Common myeloid progenitor, CD34-positive (primary cell): ENCODE results near the gene TWIST2.

Source experiments
- CTCF ChIA-PET: fragments of 350-600 bp; sonication (Branson Sonifier 250); formaldehyde crosslinking; loops from one replicate; lab custom pipeline; 2021; ENCODE audit warnings: antibody characterized with exemption; lab: Charles Lee
- POLR2A ChIA-PET: fragments of 350-600 bp; sonication (Branson Sonifier 250); formaldehyde crosslinking; loops from one replicate; lab custom pipeline; 2021; ENCODE audit warnings: antibody characterized with exemption; lab: Charles Lee
- DNase-seq, 3 donors: peaks; one replicate each; pipeline versions ENCODE4 v3.0.0 to v3.0.0-alpha.2; 2013
- H3K27ac ChIP-seq, 2 experiments: 1 replicate in 1 of 2; 2 replicates in 1 of 2; pipeline ENCODE4 v1.7.0; 2013; ENCODE audit warnings: inconsistent platforms in 2 of 2, low read length in 2 of 2, mild to moderate bottlenecking in 2 of 2, low read depth in 1 of 2, moderate library complexity in 1 of 2; ENCODE audit not compliant: severe bottlenecking in 2 of 2, insufficient read depth in 1 of 2, poor library complexity in 1 of 2
- H3K27me3 ChIP-seq, 5 experiments: replicated peaks in 2 of 5; 1 replicate in 3 of 5; 2 replicates in 2 of 5; pipeline versions ENCODE4 v1.6.1 to v1.7.0; 2013; ENCODE audit warnings: low read length in 4 of 5, mild to moderate bottlenecking in 2 of 5, moderate library complexity in 2 of 5, inconsistent platforms in 1 of 5; ENCODE audit not compliant: insufficient read depth in 5 of 5, control insufficient read depth in 4 of 5
- H3K36me3 ChIP-seq, 4 experiments: 1 replicate in 2 of 4; 2 replicates in 2 of 4; pipeline versions ENCODE4 v1.6.1 to v1.7.0; 2013; ENCODE audit warnings: low read length in 3 of 4, control low read depth in 1 of 4, mild to moderate bottlenecking in 1 of 4; ENCODE audit not compliant: control insufficient read depth in 4 of 4, insufficient read depth in 4 of 4
- H3K4me1 ChIP-seq, 4 experiments: 1 replicate in 3 of 4; 2 replicates in 1 of 4; pipeline versions ENCODE4 v1.6.1 to v1.7.1; 2013; ENCODE audit warnings: low read length in 3 of 4, mild to moderate bottlenecking in 3 of 4, control low read depth in 1 of 4, inconsistent platforms in 1 of 4, moderate library complexity in 1 of 4; ENCODE audit not compliant: control insufficient read depth in 4 of 4, insufficient read depth in 4 of 4; ENCODE audit errors: control extremely low read depth in 1 of 4
- H3K4me3 ChIP-seq, 7 experiments: 1 replicate in 4 of 7; 2 replicates in 3 of 7; pipeline versions ENCODE4 v1.5.1 to v1.7.0; 2013; ENCODE audit warnings: mild to moderate bottlenecking in 7 of 7, low read length in 6 of 7, moderate library complexity in 6 of 7, inconsistent platforms in 2 of 7, low read depth in 2 of 7, control low read depth in 1 of 7; ENCODE audit not compliant: insufficient read depth in 4 of 7, control insufficient read depth in 1 of 7; ENCODE audit errors: extremely low read depth in 1 of 7
- H3K9me3 ChIP-seq, 5 experiments: 1 replicate in 4 of 5; 2 replicates in 1 of 5; pipeline versions ENCODE4 v1.6.1 to v1.7.1; 2013; ENCODE audit warnings: low read length in 4 of 5, mild to moderate bottlenecking in 2 of 5, inconsistent platforms in 1 of 5, low read depth in 1 of 5, moderate library complexity in 1 of 5; ENCODE audit not compliant: control insufficient read depth in 4 of 5, insufficient read depth in 2 of 5; ENCODE audit errors: control extremely low read depth in 1 of 5
- WGBS: methylation state at CpG from one replicate; pipeline ENCODE4 v1.1.5; 2013; ENCODE audit not compliant: insufficient coverage; 5-methylcytosine and 5-hydroxymethylcytosine counted together

The TWIST2 gene

DNA sequence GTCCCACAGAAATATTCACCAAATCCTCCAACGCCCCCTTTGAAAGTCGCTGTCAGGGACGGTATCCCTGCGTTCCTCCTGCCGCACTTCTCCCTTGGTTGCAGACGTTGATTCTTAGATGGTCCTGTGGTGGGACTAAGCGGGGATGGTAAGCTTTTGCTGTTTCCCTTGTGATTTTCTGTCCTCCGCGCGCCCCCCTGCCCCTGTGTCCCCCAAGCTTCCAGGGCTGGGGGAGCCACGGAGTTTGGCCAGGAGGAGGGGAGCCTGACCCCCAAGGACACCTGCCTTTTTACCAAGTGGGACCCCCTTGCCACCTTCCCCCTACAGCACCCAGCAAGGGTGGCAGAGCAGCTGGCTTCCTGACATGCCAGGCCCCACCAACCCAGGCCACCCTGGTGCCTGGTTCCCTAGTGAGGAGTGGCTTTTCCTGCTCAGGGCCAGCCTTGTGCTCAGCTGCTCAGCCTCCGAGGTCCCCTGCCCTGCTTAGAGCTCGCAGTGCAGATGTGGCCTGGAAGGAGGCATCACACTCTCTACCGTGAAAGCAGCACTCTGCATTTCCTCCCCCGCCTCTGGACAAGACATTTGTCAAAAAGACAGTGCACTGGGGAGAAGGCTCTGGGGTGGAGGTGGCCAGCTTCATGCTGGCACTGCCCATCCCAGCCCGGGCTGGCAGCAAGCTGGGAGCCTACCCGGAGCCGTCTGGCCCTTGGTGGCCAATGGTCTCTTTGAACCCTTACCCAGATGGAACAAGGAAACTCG is 49.4 kb downstream of the TWIST2 start:
- WGBS, result 84% methylated on average over 16 of the region's 19 CpGs
- H3K27ac ChIP-seq, result no peak overlapping the region
- no peak for DNase-seq
- peaks cover 0 to 63% (median 4%) of the 10 kb centered on the region in 5 experiments for H3K27me3 ChIP-seq
- H3K36me3 ChIP-seq, result no peaks in the 10 kb centered on the region
- no peak overlapping the region for H3K4me3 ChIP-seq
- H3K4me1 ChIP-seq, result no peaks in the 10 kb centered on the region
- H3K9me3 ChIP-seq, result no peaks in the 10 kb centered on the region
- ChIA-PET CTCF (no interaction called here), POLR2A (no interaction called here)

DNA sequence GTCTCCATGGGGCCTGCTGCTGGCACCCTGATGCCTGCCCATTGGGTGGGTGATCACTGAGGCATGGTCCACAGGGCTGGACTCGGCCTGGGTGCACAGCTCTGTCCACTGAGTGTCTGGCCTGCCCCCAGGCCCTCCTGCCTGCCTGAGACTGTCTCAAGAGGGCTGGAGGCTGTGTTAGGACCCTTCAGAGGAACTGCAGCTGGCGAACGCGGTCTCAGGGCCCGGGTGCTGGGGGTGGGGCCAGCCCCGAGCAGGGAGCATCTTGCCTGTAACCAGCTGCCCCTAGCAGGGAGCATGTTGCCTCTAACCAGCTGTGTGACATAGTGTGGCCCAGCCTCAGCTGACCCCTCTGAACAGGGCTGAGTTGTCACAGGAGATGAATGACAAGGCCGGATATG is 50.0 kb downstream of the TWIST2 start:
- WGBS, result 86% methylated on average over 6 of the region's 7 CpGs
- POLR2A ChIA-PET, result no interaction called here
- no peak for DNase-seq
- no peaks in the 10 kb centered on the region for H3K9me3 ChIP-seq
- no peaks in the 10 kb centered on the region for H3K36me3 ChIP-seq
- CTCF ChIA-PET, result no interaction called here
- H3K27me3 ChIP-seq, result peaks cover 0 to 63% (median 4%) of the 10 kb centered on the region in 5 experiments
- no peak overlapping the region for H3K27ac ChIP-seq
- H3K4me3 ChIP-seq, result no peak overlapping the region
- H3K4me1 ChIP-seq, result no peaks in the 10 kb centered on the region

GRCh38 chr2:238898534-238899281 is 50.8 kb downstream of the TWIST2 start:
- ChIA-PET POLR2A (no interaction called here), CTCF (no interaction called here)
- no peaks in the 10 kb centered on the region for H3K4me1 ChIP-seq
- H3K4me3 ChIP-seq, result no peak overlapping the region
- no peak for DNase-seq
- peaks cover 0 to 63% (median 4%) of the 10 kb centered on the region in 5 experiments for H3K27me3 ChIP-seq
- no peaks in the 10 kb centered on the region for H3K9me3 ChIP-seq
- H3K36me3 ChIP-seq, result no peaks in the 10 kb centered on the region
- H3K27ac ChIP-seq, result no peak overlapping the region
- WGBS, result 94% methylated on average over 18 of the region's 22 CpGs

GRCh38 chr2:238899386-238899785 is 51.5 kb downstream of the TWIST2 start:
- Histone ChIP-seq H3K27ac (no peak overlapping the region), H3K4me1 (no peaks in the 10 kb centered on the region), H3K9me3 (no peaks in the 10 kb centered on the region), H3K36me3 (no peaks in the 10 kb centered on the region), H3K27me3 (peaks cover 0 to 57% (median 4%) of the 10 kb centered on the region in 5 experiments), H3K4me3 (no peak overlapping the region)
- 92% methylated on average over 5 of the region's 7 CpGs for WGBS
- no peak for DNase-seq
- CTCF ChIA-PET, result no interaction called here
- POLR2A ChIA-PET, result no interaction called here

GRCh38 chr2:238900511-238900910 is 52.6 kb downstream of the TWIST2 start:
- Histone ChIP-seq H3K27ac (no peak overlapping the region), H3K27me3 (peaks cover 0 to 48% (median under 1%) of the 10 kb centered on the region in 5 experiments), H3K36me3 (no peaks in the 10 kb centered on the region), H3K4me1 (no peaks in the 10 kb centered on the region), H3K4me3 (no peak overlapping the region), H3K9me3 (no peaks in the 10 kb centered on the region)
- WGBS, result 85% methylated on average over 7 of the region's 7 CpGs
- ChIA-PET CTCF (no interaction called here), POLR2A (no interaction called here)
- no peak for DNase-seq

- WGBS, result 87% methylated on average over 14 of the region's 14 CpGs
- no peaks in the 10 kb centered on the region for H3K36me3 ChIP-seq
Measured at GRCh38 chr2:238901461-238902057, 53.7 kb downstream of the TWIST2 start.

GRCh38 chr2:238902285-238902684 is 54.4 kb downstream of the TWIST2 start:
- CTCF ChIA-PET, result no interaction called here
- H3K27me3 ChIP-seq, result peaks cover 0 to 30% (median 0%) of the 10 kb centered on the region in 5 experiments
- no peak overlapping the region for H3K27ac ChIP-seq
- no peak for DNase-seq
- POLR2A ChIA-PET, result no interaction called here
- WGBS, result 93% methylated on average over 2 of the region's 2 CpGs
- no peaks in the 10 kb centered on the region for H3K4me1 ChIP-seq
- no peaks in the 10 kb centered on the region for H3K9me3 ChIP-seq
- H3K36me3 ChIP-seq, result no peaks in the 10 kb centered on the region
- no peak overlapping the region for H3K4me3 ChIP-seq

More at GRCh38 chr2:238901461-238902057, 53.7 kb downstream of the TWIST2 start:
- ChIA-PET CTCF (no interaction called here), POLR2A (no interaction called here)
- no peak for DNase-seq
- Histone ChIP-seq H3K27me3 (peaks cover 0 to 38% (median 0%) of the 10 kb centered on the region in 5 experiments), H3K4me1 (no peaks in the 10 kb centered on the region), H3K4me3 (no peak overlapping the region), H3K9me3 (no peaks in the 10 kb centered on the region), H3K27ac (no peak overlapping the region)
